PFSK-1 (cell line): ENCODE measurements around the gene IFI27.

Experiments used
- REST ChIP-seq, 2 experiments: IDR thresholded peaks; 2 replicates each; pipeline versions ENCODE4 v1.6.1 to v1.8.0; 2011 to 2012; ENCODE audit warnings: low read depth in 2 of 2, low read length in 2 of 2, control low read depth in 1 of 2, inconsistent platforms in 1 of 2, mild to moderate bottlenecking in 1 of 2, moderate library complexity in 1 of 2; ENCODE audit not compliant: insufficient read depth in 1 of 2
- SIN3A ChIP-seq: IDR thresholded peaks from 2 replicates; pipeline ENCODE4 v1.6.1; 2012; ENCODE audit warnings: mild to moderate bottlenecking, low read length, moderate library complexity, borderline replicate concordance; ENCODE audit not compliant: insufficient read depth

- no peak for TF ChIP-seq SIN3A
- no peak for TF ChIP-seq REST (IDR thresholded peaks at IDR 0.05; ENCODE audit: insufficient read depth in 1 of 2, low read depth in 2 of 2, low read length in 2 of 2)
Measured at GRCh38 chr14:94135476-94135875, 24.9 kb downstream of the IFI27 start.
